ENCODE measurements around the gene SHC2.

GRCh38 chr19:374183-374885 is 86.5 kb downstream of the SHC2 start:
- TF ChIP-seq CTCF (IDR thresholded peaks at IDR 0.05) (no peak), POLR2A (IDR thresholded peaks at IDR 0.05) (no peak)
